GM10847 (cell line): Measurements from ENCODE around the gene ARID3C.
A peak's percentile ranks its signal among the peaks of the same experiment; 100 is the strongest.

Source experiments
- POLR2A ChIP-seq: IDR thresholded peaks from 2 replicates; pipeline ENCODE4 v1.6.1; 2011; ENCODE audit not compliant: insufficient read length; ENCODE audit errors: extremely low read depth

ARID3C gene

DNA sequence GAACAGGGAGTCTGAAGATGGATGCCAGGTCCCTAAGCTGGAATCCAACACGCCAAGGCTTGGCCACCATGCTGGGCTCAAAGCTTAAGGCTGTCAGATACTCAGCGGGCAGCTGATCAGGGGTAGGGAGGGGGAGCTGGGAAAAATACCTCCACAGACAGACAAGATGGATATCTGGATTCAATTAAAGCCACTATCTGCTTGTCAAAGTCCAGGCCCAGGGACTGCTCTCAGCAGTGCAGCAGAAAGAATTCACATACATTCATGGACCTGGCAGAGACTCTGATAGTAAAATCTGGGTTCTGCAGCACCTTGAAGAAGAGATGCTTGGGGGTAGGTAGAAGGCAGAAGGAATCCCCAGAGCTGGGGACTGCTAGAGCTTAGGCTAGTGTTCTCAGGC is 13.7 kb downstream of the ARID3C start:
- no peak for TF ChIP-seq POLR2A

DNA sequence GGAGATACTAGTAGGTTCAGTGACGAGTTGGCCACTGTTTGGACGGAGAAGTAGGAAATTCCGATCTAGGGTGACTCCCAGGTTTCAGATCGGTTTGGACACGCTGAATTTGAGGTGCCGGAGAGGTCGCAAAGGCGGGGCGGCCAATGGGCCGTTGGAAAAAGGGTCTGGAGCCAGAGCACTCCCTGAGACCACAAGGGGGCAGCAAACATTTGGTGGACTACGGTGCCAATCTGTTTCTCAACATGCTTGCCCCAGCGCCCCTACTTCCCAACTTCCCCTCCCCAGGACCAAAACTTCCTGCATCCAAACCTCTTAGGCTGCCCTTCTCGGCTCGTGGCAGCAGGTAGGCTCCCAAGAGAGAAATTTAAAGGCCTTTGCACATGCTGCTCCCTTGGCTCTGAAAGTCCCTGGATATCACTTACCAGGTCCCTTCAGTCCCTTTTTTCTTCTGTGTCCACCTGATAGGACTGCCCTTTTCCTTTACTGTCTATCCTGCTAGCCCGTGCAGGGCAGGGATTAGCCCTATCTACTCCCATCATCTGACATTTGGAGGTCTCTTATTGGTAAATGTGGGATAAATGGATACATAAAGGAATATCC is 16.0 kb downstream of the ARID3C start:
- no peak for TF ChIP-seq POLR2A

DNA sequence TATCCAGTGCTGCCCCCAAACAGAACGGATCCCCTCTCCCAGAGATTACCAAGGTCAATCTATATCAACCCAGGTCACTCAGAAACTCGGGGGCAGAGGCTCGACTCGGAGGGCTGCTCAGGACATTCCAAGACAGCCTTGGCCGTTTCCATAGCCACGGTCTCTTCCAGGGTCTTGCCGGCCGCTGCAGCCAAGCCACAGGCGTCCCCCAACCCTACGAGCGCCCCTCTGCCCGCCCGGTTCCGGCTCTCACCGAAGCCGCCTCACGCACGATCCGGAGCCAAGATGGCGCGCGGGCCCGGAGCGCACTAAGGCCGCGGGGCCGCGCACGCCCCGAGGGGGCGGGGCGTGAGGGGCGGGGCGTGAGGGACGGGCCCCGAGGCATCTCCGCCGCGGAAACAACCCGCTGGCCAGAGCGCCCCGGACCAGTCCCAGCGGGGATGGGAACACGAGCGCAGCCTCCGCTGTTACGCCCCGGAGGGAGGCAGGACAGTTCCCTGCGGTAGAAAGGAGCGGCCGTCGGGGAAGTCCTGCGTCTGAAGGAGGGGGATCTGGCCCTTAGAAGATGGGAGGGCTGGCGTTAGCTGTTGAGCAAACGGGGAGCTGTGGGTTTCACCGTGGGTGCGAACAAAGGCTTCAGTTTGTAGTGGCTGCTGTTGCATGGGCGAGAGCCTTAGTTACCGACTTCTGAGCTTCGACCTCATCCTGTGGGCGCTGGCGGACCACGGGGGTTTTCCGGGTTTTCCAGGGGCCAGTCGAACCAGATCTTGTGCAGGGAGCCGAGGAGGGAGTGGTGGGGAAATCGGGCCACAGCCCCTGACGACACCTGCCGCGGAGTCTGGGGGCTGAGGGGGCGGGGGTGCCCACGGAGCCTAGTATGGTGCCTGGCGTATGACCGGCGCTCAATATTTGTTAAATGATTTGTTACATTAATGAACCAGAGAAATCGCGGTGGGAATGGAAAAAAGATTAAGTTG is 16.8 kb downstream of the ARID3C start, which contains the start of gene RPP25L:
Gene RPP25L, minus strand, starts transcription at position 287 of the 977 bp plus-strand sequence. CDS start 801 bp downstream, outside the sequence.
- peak; percentile 91 for TF ChIP-seq POLR2A

DNA sequence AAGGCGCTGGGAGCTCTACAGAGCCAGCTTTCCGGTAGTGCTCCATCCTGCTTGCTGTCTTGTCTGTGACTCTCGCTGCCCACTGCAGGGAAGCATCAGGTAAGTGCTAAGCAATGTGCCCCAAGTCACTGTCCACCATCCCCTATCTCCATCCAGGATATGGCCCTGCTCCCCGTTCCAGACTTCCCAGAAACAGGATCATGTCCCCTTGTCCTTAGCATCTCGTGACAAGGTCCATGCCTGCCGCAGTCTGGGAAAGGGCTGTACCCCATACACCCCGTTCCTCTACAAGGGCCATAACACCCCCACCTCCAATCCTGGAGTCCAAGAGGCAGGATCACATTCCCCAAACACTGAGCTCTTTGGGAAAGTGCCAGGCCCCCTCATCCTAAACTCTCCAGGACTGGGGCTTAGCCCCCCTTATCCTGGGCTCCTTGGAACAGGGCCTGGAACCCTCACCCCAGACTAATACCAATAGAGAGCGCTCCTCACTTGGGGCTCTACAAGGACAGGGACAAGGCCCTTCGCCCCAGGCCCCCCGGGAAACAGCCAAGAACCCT is 17.5 kb downstream of the ARID3C start:
- TF ChIP-seq POLR2A = no peak

DNA sequence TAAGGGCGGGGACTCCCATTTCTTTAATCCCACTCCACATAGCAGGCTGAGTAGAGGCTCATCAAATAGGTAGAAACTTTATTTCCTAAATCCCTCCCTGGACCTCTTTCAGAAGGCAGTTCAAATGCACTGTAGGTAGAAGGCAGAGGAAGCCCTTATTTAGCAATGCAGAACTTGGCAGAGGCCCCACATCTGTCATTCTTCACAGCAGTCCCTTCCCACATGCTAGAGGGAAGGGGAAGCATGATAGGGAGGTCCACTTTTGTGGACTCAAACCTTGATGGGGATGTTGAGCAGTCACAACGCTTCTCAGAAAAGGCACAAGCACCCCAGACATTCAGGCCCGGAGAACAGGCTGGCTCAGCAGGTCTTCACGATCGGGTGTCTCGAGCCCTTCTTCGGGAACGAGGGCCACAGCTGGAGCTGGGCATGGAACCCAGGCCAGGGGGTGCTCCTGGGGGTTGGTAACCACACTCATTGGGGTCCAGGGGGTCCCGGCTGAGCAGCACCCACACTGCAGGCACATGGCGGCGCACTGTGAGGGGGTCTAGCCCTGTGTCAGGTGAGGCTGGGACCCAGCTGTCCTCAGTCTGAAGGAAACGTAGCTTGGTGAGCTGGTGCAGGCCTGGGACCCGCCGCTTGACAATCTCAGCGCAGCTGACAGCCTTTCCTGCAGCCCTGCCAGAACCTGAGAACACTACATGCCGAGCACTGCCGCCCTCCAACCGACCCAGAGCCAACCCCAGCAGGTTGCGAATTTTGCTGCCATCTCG is 18.2 kb downstream of the ARID3C start:
- TF ChIP-seq POLR2A = no peak

DNA sequence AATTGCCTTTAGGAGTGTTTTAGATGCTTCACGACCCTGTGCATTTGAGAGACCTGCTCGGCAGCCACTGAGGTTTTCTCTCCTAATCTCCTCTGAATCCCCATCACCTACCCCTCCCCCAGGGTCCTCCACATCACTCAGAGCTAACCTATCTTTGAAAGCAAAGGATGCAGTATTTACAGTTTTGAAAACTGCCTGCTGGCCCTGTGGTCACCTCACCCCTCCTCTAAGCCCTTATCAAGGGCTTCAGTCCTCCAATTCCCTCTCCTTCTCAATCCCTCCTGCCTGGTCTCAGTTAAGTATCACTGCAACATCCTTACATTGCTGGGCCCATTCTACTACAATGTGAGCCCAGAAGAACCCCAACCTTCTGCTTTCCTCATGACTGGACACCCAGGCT is 21.5 kb downstream of the ARID3C start:
- TF ChIP-seq POLR2A = no peak

DNA sequence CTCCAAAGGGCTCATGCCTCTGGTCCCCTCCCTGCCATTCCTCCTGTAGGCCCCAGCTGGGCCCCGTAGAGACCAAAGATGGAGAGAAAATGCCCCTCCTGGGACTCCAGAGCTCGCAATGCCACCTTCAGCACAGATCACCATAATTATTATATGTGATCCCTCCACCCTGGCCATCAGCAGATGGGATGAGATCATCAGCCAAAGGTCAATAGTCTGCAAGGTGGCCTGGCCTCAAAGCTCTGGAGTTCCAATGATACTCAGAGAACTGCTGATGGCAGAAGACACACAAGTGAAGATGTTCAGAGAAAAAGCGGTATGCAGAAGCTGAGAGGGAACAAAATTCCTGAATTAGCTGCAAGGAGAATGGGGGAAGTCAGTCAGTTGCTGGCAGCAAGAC is 22.0 kb downstream of the ARID3C start:
- TF ChIP-seq POLR2A = no peak

DNA sequence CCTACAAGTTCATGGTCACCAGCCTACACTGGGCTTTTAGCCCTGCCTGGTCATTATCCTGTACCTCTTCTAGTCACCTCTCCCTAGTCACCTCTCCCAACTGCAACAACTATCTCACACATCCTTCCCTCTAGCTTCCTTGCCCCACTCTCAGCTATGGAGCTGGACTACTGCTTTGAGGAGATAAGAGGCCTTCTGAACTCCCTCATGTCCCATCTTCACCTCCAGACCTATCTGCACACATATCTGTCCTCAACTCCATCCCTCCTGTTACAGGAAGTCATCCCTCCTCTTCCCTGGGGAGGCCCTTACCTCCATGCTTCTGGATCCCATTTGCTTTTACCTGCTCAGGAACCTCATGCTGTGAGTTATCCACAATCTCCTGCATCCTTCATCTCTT is 22.7 kb downstream of the ARID3C start:
- no peak for TF ChIP-seq POLR2A

DNA sequence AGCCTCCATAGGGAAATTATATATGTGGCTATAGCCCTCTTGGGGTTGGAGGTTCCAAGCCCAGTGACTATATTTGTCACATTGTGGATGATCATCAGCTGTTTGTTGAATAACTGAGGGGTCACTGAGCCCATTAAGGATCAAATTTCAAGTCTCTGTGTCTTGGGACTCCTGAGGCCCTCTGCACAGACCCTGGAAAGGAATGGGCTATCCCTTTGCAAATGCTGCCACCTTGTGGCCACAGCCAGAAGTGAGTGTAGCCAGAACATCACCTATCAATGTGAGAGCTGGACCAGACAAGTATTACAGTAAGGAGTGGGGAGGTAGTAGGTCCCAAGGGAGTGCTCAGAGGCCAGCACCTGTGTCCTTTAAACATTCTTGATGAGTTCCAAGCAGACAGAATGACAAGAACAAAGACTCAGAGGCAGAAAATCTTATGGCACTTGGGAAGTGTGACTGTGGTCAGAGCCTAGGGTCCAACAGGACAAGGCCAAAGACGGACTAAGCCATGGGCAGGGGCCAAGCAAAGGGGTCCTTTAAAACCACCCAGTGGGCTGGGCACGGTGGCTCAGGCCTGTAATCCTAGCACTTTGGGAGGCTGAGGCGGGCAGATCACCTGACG is 25.1 kb downstream of the ARID3C start:
- TF ChIP-seq POLR2A = no peak

DNA sequence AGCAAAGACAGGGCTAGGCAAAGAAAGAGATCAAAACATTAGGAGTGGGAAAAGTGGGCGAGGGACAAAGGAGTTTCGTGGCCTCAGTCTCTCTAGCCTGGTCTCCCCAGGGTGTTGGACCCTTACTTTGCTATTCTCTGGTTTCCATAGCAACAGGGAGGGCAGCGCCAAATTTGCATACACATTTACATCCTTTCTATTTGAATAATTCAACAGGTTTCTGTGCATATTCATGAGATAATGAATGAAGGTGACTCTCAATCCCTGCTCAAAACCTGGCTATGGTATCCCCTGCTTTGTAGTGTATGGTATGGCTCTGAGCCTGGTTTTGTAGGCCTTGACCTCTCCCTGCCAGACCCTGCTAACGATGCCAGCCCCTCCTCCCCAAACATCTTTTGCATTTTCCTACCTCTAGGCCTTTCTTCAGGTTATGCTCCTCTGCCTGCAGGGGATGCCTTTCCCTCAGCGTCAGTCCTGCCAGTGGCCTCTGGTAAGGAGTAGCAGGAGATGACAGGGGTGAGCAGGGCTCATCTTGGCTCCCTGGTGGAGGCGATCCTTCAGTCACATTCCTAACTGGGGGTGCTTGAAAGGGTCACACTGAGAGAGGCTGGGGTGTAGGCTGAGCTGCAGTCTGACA is 26.8 kb downstream of the ARID3C start:
- TF ChIP-seq POLR2A = no peak

DNA sequence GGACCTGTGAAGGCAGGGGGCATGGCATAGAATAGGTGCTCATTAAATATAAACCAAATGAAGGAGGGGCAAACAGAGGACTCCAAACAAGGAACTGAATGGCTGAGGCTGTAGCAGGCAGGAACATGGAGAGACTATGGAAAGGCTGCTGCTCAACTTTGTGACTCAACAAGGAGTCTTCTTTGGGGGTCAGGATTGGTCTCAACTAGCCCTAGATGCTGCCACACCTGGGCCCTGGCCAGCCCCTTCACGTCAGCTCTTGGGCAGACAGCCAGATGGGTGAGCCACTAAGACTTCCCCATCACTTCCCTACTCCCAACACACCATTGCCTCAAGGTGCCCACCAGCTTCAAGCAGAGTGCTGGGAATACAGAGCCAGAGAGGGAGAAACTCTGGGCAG is 28.0 kb downstream of the ARID3C start:
- TF ChIP-seq POLR2A = no peak

DNA sequence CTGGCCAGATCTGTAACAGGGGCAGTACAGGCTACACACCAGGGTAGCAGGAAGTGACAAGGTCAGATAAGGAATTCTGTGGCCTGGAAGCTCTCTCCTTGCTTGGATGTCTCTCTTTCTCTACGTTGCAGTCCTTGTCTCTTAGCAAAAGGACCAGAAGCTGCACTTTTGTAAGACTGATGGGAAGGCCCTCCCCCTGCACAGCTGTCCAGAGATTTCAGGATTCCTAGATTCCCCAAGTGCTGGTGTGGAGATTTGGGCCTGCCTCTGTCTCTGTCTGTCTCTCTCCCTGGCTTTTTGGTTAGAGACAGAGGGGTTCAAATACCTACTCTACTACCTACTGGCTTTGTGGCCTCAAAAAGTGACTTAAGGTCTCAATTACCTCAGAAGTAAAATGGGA is 29.3 kb downstream of the ARID3C start:
- no peak for TF ChIP-seq POLR2A

DNA sequence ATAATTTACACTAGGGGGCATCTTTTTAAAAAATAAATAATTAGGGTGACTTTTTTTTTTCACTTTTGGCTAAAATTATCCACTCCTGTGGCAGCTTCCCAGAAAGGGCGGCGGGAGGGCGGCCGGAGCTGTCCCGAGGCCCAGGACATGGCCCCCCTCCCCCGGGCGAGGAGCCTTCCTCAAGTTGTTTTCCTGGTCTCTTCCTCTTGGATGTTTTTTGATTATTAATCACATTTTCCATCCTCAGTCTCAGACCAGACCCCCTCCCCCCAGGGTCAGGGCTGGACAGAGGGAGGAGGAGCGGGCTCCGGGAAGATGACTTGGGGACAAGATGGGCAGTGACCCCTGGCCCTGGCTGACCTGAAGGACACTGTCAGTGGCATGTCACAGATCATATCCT is 34.7 kb downstream of the ARID3C start:
- TF ChIP-seq POLR2A = no peak

DNA sequence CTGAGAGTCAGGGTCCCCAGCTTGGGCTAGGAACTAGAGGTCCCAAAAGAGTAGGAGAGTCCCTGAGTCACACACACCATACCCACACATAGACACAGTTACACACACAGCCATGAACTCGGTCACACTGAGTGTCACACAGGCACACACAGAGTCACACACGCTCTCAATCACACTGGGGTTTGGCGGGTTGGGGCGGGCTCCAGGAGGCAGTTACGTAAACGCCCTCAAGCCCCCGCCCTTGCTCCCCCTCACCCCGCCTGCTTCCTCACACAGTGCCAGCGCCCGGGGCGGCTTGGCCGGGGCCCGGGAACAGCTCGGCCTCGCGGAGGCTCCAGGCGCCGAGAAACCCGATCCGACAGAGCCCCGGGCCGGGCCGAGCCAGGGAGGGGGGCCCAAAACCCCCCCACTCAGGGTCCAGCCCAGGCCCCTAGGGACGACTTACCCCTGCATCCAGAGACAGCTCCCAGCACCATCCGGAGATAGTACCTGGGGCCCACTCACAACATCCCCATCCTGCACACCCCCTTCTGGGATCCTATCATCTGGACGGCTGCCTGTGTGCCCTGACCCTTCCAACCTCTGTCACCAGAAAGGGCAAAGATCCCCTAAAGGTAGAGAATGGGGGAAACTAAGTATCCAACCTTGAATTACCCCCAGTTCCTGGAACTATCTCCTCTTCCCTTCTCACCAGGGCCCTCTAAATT is 35.8 kb downstream of the ARID3C start:
- TF ChIP-seq POLR2A = no peak
